KMS-11 (cell line): ENCODE results near the gene ZNF750.
"Not testable (repeated sequence)": the region's sequence is repeated elsewhere in the genome, so short reads cannot be mapped to it uniquely, and the experiment has no call there.

Experiments
- H2AFZ ChIP-seq: fragments of 200-600 bp; sonication (generic); 2 replicates; pipeline ENCODE4 v1.6.1; 2016; ENCODE audit warnings: antibody characterized with exemption, mixed run types, low read depth
- H3K27ac ChIP-seq: fragments of 200-600 bp; sonication (generic); 2 replicates; pipeline ENCODE4 v1.6.1; 2016; ENCODE audit warnings: mild to moderate bottlenecking, mixed run types
- H3K27me3 ChIP-seq: fragments of 200-600 bp; sonication (generic); 2 replicates; pipeline ENCODE4 v1.6.1; 2017; ENCODE audit warnings: mild to moderate bottlenecking, low read depth, mixed run types, moderate library complexity; ENCODE audit not compliant: insufficient read depth
- H3K36me3 ChIP-seq: fragments of 200-600 bp; sonication (generic); 2 replicates; pipeline ENCODE4 v1.6.1; 2017; ENCODE audit warnings: mild to moderate bottlenecking, mixed run types; ENCODE audit not compliant: insufficient read depth
- H3K4me1 ChIP-seq: fragments of 200-600 bp; sonication (generic); 2 replicates; pipeline ENCODE4 v1.6.1; 2016; ENCODE audit warnings: mild to moderate bottlenecking, low read depth, mixed run types; ENCODE audit not compliant: poor library complexity, severe bottlenecking
- H3K4me2 ChIP-seq: fragments of 200-600 bp; sonication (generic); 2 replicates; pipeline ENCODE4 v1.7.0; 2016; ENCODE audit warnings: mild to moderate bottlenecking, mixed run types
- H3K4me3 ChIP-seq: fragments of 200-600 bp; sonication (generic); IDR thresholded peaks from 2 replicates; pipeline ENCODE4 v1.6.1; 2017; ENCODE audit warnings: low read depth, low read length, mixed read lengths; ENCODE audit not compliant: insufficient read depth
- H3K79me2 ChIP-seq: fragments of 200-600 bp; sonication (generic); 2 replicates; pipeline ENCODE4 v1.6.1; 2016; ENCODE audit warnings: low read depth, mixed run types; ENCODE audit not compliant: insufficient read depth
- H3K9ac ChIP-seq: fragments of 200-600 bp; sonication (generic); 2 replicates; pipeline ENCODE4 v1.6.1; 2016; ENCODE audit warnings: mild to moderate bottlenecking, mixed run types
- H4K20me1 ChIP-seq: fragments of 200-600 bp; sonication (generic); 2 replicates; pipeline ENCODE4 v1.6.1; 2016; ENCODE audit warnings: mild to moderate bottlenecking, mixed run types; ENCODE audit not compliant: insufficient read depth
- CTCF ChIP-seq: fragments of 200-600 bp; sonication (generic); conservative IDR thresholded peaks from 2 replicates; pipeline ENCODE4 v1.6.1; 2017; ENCODE audit warnings: low read depth, mild to moderate bottlenecking, antibody characterized with exemption, low read length, moderate library complexity, mixed read lengths

ZNF750 gene

GRCh38 chr17:82787081-82787848, 52.6 kb downstream of the ZNF750 start:
- no peaks in the 10 kb centered on the region for H3K27me3 ChIP-seq
- H3K27ac ChIP-seq: peak overlapping the region; percentile 59
- H3K36me3 ChIP-seq: no peaks in the 10 kb centered on the region
- peaks cover 45% of the 10 kb centered on the region for H3K4me1 ChIP-seq
- H3K9ac ChIP-seq: peak overlapping the region; percentile 22; the same call in 1 of the 2 replicates
- H3K79me2 ChIP-seq: peaks cover 7% of the 10 kb centered on the region; the same call in 1 of the 2 replicates
- H3K4me3 ChIP-seq: no peak overlapping the region
- H4K20me1 ChIP-seq: no peaks in the 10 kb centered on the region
- TF ChIP-seq CTCF: no peak
- H3K4me2 ChIP-seq: peak overlapping the region; percentile 52
- peak overlapping the region; percentile 12; the same call in 1 of the 2 replicates for H2AFZ ChIP-seq

GRCh38 chr17:82786427-82786826, 53.4 kb downstream of the ZNF750 start:
- no peak for TF ChIP-seq CTCF
- H3K4me1 ChIP-seq: peaks cover 49% of the 10 kb centered on the region
- no peak overlapping the region for H3K4me3 ChIP-seq
- H3K9ac ChIP-seq: no peak overlapping the region
- peak overlapping the region; percentile 66 for H3K4me2 ChIP-seq
- peak overlapping the region; percentile 46; the same call in 1 of the 2 replicates for H3K27ac ChIP-seq
- H2AFZ ChIP-seq: no peak overlapping the region
- no peaks in the 10 kb centered on the region for H4K20me1 ChIP-seq
- H3K36me3 ChIP-seq: no peaks in the 10 kb centered on the region
- no peaks in the 10 kb centered on the region for H3K27me3 ChIP-seq
- peaks cover 7% of the 10 kb centered on the region; the same call in 1 of the 2 replicates for H3K79me2 ChIP-seq

- not testable (repeated sequence) for H3K79me2 ChIP-seq, H3K9ac ChIP-seq, H2AFZ ChIP-seq, H3K27ac ChIP-seq, H4K20me1 ChIP-seq, H3K4me3 ChIP-seq, H3K27me3 ChIP-seq, H3K36me3 ChIP-seq
- peaks cover 49% of the 10 kb centered on the region for H3K4me1 ChIP-seq
- H3K4me2 ChIP-seq: peak overlapping the region; percentile 66
Measured at GRCh38 chr17:82785581-82785980, 54.2 kb downstream of the ZNF750 start.

GRCh38 chr17:82783498-82783897, 56.3 kb downstream of the ZNF750 start:
- H3K79me2 ChIP-seq: peaks cover 6% of the 10 kb centered on the region; the same call in 1 of the 2 replicates
- no peaks in the 10 kb centered on the region for H3K36me3 ChIP-seq
- H4K20me1 ChIP-seq: no peaks in the 10 kb centered on the region
- H3K4me2 ChIP-seq: no peak overlapping the region
- peaks cover 34% of the 10 kb centered on the region for H3K4me1 ChIP-seq
- no peak for TF ChIP-seq CTCF
- no peak overlapping the region for H3K27ac ChIP-seq
- H3K4me3 ChIP-seq: no peak overlapping the region
- H3K9ac ChIP-seq: no peak overlapping the region
- H3K27me3 ChIP-seq: no peaks in the 10 kb centered on the region
- no peak overlapping the region for H2AFZ ChIP-seq

- no peak for TF ChIP-seq CTCF
- Histone ChIP-seq H3K4me1 (peaks cover 26% of the 10 kb centered on the region), H2AFZ (no peak overlapping the region), H3K36me3 (no peaks in the 10 kb centered on the region), H3K9ac (no peak overlapping the region), H3K79me2 (no peaks in the 10 kb centered on the region), H3K27me3 (no peaks in the 10 kb centered on the region), H3K27ac (no peak overlapping the region), H3K4me3 (no peak overlapping the region), H4K20me1 (no peaks in the 10 kb centered on the region), H3K4me2 (no peak overlapping the region)
Measured at GRCh38 chr17:82782657-82783207, 57.1 kb downstream of the ZNF750 start.
